C4-2B (cell line): ENCODE measurements around the gene RFC4.

Source experiments
- H3K27ac ChIP-seq: fragments of 450-650 bp; 2 replicates; pipeline ENCODE4 v1.5.1; 2017
- ZFX ChIP-seq: fragments of 450-650 bp; IDR thresholded peaks from 2 replicates; pipeline ENCODE4 v1.6.1; 2017
- TF ChIP-seq, protein P1 (sequence below): fragments of 450-650 bp; conservative IDR thresholded peaks from 2 replicates; pipeline ENCODE4 v1.5.1; 2017; ENCODE audit warnings: mild to moderate bottlenecking

The RFC4 gene

GRCh38 chr3:186772281-186772694 lies 34.0 kb downstream of the RFC4 start:
- H3K27ac ChIP-seq = no peak overlapping the region
- TF ChIP-seq ZFX = no peak
- TF ChIP-seq, protein P1, sequence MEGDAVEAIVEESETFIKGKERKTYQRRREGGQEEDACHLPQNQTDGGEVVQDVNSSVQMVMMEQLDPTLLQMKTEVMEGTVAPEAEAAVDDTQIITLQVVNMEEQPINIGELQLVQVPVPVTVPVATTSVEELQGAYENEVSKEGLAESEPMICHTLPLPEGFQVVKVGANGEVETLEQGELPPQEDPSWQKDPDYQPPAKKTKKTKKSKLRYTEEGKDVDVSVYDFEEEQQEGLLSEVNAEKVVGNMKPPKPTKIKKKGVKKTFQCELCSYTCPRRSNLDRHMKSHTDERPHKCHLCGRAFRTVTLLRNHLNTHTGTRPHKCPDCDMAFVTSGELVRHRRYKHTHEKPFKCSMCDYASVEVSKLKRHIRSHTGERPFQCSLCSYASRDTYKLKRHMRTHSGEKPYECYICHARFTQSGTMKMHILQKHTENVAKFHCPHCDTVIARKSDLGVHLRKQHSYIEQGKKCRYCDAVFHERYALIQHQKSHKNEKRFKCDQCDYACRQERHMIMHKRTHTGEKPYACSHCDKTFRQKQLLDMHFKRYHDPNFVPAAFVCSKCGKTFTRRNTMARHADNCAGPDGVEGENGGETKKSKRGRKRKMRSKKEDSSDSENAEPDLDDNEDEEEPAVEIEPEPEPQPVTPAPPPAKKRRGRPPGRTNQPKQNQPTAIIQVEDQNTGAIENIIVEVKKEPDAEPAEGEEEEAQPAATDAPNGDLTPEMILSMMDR = no peak

- TF ChIP-seq ZFX = no peak
- TF ChIP-seq, protein P1 = no peak
- H3K27ac ChIP-seq = no peak overlapping the region
Measured at GRCh38 chr3:186760897-186761447, 45.3 kb downstream of the RFC4 start.

GRCh38 chr3:186760141-186760833 lies 46.0 kb downstream of the RFC4 start:
- TF ChIP-seq ZFX = no peak
- TF ChIP-seq, protein P1 = no peak
- no peak overlapping the region for H3K27ac ChIP-seq

DNA sequence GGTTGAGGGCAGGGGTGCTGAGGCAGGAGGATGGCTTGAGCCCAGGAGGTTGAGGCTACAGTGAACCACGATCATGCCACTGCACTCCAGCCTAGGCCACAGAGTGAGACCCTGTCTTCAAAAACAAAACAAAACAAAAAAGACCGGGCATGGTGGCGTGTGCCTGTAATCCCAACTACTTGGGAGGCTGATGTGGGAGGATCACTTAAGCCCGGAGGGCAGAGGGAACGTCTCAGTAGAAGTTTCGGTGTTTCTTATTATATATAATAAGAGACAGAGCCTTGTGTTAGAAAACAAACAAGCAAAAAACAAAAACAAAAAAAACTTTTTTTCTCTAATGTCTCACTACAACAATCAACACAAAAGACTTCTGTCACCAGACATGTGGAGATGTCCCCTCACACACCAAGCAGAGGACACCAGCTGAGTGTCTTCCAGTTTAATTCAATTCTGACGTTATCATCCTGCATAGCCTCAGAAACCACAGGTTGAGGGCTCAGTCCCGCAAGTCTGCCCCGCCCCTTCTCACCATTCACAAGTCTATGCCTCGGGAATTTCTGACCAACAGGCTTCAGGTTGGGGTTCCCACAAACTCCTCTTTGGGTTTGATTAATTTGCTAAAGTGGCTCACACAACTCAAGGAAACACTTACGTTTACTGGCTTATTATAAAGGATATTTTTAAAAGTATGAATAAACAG lies 46.9 kb downstream of the RFC4 start:
- TF ChIP-seq, protein P1 = no peak
- TF ChIP-seq ZFX = no peak
- no peak overlapping the region for H3K27ac ChIP-seq

- no peak for TF ChIP-seq ZFX
- TF ChIP-seq, protein P1 = no peak
- no peak overlapping the region for H3K27ac ChIP-seq
Measured at GRCh38 chr3:186757686-186758220, 48.5 kb downstream of the RFC4 start.

DNA sequence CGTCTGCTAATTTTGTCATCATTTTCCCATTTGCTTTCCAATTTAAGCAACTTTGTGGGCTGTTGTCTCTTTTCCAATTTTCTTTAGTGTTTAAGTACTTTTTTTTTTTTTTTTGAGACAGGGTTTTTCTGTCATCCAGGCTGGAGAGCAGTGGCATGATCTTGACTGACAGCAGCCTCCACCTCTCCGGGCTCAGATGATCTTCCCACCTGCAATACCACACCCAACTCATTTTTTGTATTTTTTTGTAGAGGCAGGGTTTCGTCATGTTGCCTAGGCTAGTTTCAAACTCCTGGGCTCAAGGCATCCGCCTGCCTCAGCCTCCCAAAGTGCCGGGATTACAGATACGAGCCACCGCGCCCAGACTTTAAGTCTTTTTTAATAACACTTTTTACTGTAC lies 49.1 kb downstream of the RFC4 start:
- H3K27ac ChIP-seq = no peak overlapping the region
- no peak for TF ChIP-seq ZFX
- TF ChIP-seq, protein P1 = no peak

GRCh38 chr3:186754871-186755270 lies 51.4 kb downstream of the RFC4 start:
- no peak overlapping the region for H3K27ac ChIP-seq
- TF ChIP-seq, protein P1 = no peak
- no peak for TF ChIP-seq ZFX
